Activated CD4-positive, alpha-beta T cell treated with anti-CD3 and anti-CD28 coated beads, Interleukin-2, amount 50 U/mL, for 16 hours (primary cell): ENCODE measurements around the gene JMJD1C.

ENCODE experiments used
- DNase-seq: peaks from one replicate; pipeline ENCODE4 v3.0.0-alpha.2; 2020

Gene JMJD1C

GRCh38 chr10:63477927-63478326 is 12.2 kb upstream of the JMJD1C start:
- no peak for DNase-seq

- DNase-seq, result no peak
Measured at GRCh38 chr10:63474488-63474887, 8.7 kb upstream of the JMJD1C start.

GRCh38 chr10:63470928-63471327 is 5.2 kb upstream of the JMJD1C start:
- no peak for DNase-seq

GRCh38 chr10:63468947-63469346 is 3.2 kb upstream of the JMJD1C start:
- DNase-seq, result no peak

GRCh38 chr10:63467841-63468240 is 2.1 kb upstream of the JMJD1C start:
- DNase-seq, result no peak

- DNase-seq, result peak; percentile 24
Measured at GRCh38 chr10:63466144-63466935, 563 bp upstream of the JMJD1C start.

GRCh38 chr10:63464402-63465292 is 1.1 kb downstream of the JMJD1C start:
- no peak for DNase-seq

DNA sequence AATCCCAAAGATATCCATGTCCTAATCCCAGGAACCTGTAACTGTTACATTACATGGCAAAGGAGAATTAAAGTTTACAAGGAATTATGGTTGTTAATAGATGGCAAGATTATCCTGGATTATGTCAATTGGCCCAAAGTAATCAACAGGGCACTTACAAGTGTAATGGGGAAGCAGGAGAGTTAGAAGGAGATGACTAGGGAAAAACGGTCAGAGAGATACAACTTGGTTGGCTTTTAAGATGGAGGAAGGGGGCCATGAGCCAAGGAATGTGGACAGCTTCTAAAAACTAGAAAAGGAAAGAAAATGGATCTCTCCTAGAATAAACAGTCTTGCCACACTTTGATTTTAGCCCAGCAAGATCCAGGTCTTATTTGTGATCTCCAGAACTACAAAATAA is 3.3 kb downstream of the JMJD1C start:
- no peak for DNase-seq

GRCh38 chr10:63458177-63458576 is 7.6 kb downstream of the JMJD1C start:
- no peak for DNase-seq

- DNase-seq, result no peak
Measured at GRCh38 chr10:63457594-63457993, 8.2 kb downstream of the JMJD1C start.

- DNase-seq, result no peak
Measured at GRCh38 chr10:63456437-63457210, 9.2 kb downstream of the JMJD1C start.

GRCh38 chr10:63455507-63455906 is 10.3 kb downstream of the JMJD1C start:
- DNase-seq, result no peak

DNA sequence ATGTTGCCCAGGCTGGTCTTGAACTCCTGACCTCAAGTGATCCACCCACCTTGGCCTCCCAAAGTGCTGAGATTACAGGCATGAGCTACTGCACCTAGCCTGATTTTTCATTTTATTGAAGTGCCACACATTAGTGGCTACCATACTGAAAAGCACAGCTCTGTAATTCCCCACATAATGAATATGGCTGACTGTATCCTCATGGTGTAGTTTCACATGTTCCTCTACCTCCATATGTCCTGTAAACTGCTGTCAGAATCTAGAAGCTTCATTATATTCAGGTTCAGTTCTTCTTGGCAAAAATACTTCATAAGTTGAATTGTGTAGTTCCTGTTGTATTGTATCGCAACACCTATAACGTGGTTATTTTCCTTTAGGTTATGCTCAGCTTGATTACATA is 11.1 kb downstream of the JMJD1C start:
- DNase-seq, result no peak

DNA sequence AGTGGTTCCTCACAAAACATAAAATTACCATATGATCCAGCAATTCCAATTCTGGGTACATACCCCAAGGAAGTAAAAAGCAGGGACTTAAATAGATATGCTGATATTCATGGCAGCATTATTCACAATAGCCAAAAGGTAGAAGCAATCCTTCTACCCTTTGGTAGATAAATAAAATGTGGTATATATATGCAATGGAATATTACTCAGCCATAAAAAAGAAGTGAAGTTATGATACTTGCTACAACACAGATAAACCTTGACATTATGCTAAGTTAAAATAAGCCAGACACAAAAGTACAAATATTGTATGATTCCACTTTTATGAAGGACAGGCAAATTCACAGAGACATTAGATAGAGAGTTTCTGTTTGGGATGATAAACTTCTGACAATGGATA is 13.3 kb downstream of the JMJD1C start:
- DNase-seq, result no peak

- no peak for DNase-seq
Measured at GRCh38 chr10:63446716-63447440, 18.9 kb downstream of the JMJD1C start.

GRCh38 chr10:63441404-63441803 is 24.4 kb downstream of the JMJD1C start:
- DNase-seq, result no peak

GRCh38 chr10:63439607-63440006 is 26.2 kb downstream of the JMJD1C start:
- no peak for DNase-seq

- DNase-seq, result no peak
Measured at GRCh38 chr10:63438506-63439498, 27.0 kb downstream of the JMJD1C start.

DNA sequence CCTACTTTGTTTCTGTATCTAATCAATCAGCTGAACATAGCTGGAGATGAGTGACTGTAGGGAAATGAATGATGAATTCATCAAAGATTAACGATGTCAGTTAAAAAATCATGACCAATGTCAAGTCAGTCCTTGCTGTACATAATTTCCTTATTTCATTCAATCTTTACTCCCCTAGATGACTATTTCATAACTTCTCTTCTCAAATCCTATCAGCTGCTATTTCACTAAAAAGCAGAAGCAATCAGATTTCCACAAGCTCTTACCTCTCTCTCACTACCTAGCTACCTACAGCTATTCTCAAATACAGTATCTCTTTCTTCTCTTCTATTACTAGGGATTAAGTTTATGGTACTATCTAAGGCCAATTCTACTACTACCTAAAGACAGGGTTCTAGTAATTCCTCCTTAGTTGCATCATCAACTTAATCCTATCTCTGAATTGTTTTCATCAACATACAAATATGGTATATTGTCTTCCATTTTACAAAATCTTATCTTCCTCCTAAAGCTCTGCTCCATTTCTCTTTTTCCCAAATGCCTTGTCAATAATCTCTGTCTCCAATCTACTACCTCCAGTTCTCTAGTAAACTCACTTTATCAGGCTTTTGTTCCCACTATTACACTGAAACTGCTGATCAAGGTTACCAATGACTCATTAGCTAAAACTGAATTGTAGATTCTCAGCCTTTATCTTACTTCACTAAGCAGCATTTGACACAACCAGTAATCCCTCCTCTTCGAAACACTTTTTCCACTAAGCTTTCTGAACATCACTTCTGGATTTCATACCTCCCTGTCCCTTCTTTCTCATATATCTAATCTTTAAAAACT is 28.4 kb downstream of the JMJD1C start:
- peak; percentile 13 for DNase-seq

- DNase-seq, result no peak
Measured at GRCh38 chr10:63436225-63436624, 29.6 kb downstream of the JMJD1C start.
